B cell (primary cell): Measurements from ENCODE around the gene CDC25A. TPM values are rescaled to one million over a fixed set of nuclear protein-coding genes. Genes with fewer than 3 reads are reported as not detected.

Experiments used
- ATAC-seq: fragments of 200-7000 bp; cut with Tn5 transposase; one replicate; pipeline ENCODE4 v1.10.0; 2021; ENCODE audit warnings: low read depth, mild to moderate bottlenecking, moderate number of reproducible peaks, moderate library complexity
- CTCF ChIA-PET: fragments of 350-600 bp; sonication (Branson Sonifier 250); formaldehyde crosslinking; loops from one replicate; lab custom pipeline; 2021; ENCODE audit warnings: antibody characterized with exemption, inconsistent platforms; lab: Charles Lee
- POLR2A ChIA-PET: fragments of 350-600 bp; sonication (Branson Sonifier 250); formaldehyde crosslinking; loops from one replicate; lab custom pipeline; 2021; ENCODE audit warnings: antibody characterized with exemption; lab: Charles Lee
- DNase-seq: peaks from one replicate; pipeline ENCODE4 v3.0.0; 2013
- H2AFZ ChIP-seq: 2 replicates; pipeline ENCODE4 v1.6.1; 2012; ENCODE audit warnings: mild to moderate bottlenecking, low read depth, low read length; ENCODE audit not compliant: insufficient read depth, poor library complexity, severe bottlenecking
- H3K27ac ChIP-seq, 2 donors: 1 replicate in 1 of 2; 2 replicates in 1 of 2; pipeline ENCODE4 v1.5.1; 2012 to 2013; ENCODE audit warnings: low read length in 2 of 2, mild to moderate bottlenecking in 2 of 2, moderate library complexity in 1 of 2
- H3K27me3 ChIP-seq, 4 experiments: fragments of 200-600 bp in 1 of 4; sonication (generic) in 1 of 4; replicated peaks in 1 of 4; 1 replicate in 2 of 4; 2 replicates in 2 of 4; pipeline versions ENCODE4 v1.6.1 to v1.7.0; 2013 to 2016; ENCODE audit warnings: low read length in 3 of 4, mild to moderate bottlenecking in 2 of 4, mixed read lengths in 1 of 4, moderate library complexity in 1 of 4; ENCODE audit not compliant: insufficient read depth in 4 of 4, control insufficient read depth in 3 of 4; ENCODE audit errors: control extremely low read depth in 1 of 4
- H3K36me3 ChIP-seq, 2 experiments: replicated peaks in 1 of 2; 1 replicate in 1 of 2; 2 replicates in 1 of 2; pipeline versions ENCODE4 v1.6.1 to v1.7.1; 2013; ENCODE audit warnings: low read length in 1 of 2; ENCODE audit not compliant: insufficient read depth in 2 of 2, control insufficient read depth in 1 of 2; ENCODE audit errors: control extremely low read depth in 1 of 2, extremely low read depth in 1 of 2
- H3K4me1 ChIP-seq, 2 donors: fragments of 200-600 bp in 1 of 2; sonication (generic) in 1 of 2; 1 replicate in 1 of 2; 2 replicates in 1 of 2; pipeline versions ENCODE4 v1.5.1 to v1.6.1; 2013 to 2017; ENCODE audit warnings: low read length in 2 of 2; ENCODE audit not compliant: control insufficient read depth in 2 of 2, insufficient read depth in 2 of 2
- H3K4me2 ChIP-seq: replicated peaks from 2 replicates; pipeline ENCODE3; 2012; ENCODE audit warnings: mild to moderate bottlenecking, low read depth, low read length; ENCODE audit not compliant: poor library complexity, severe bottlenecking
- H3K4me3 ChIP-seq, 5 experiments: fragments of 200-600 bp in 1 of 5; sonication (generic) in 1 of 5; 1 replicate in 3 of 5; 2 replicates in 2 of 5; pipeline versions ENCODE4 v1.5.1 to v1.7.0; 2011 to 2016; ENCODE audit warnings: low read length in 4 of 5, mild to moderate bottlenecking in 4 of 5, low read depth in 2 of 5, control low read depth in 1 of 5, moderate library complexity in 1 of 5; ENCODE audit not compliant: insufficient read depth in 1 of 5; ENCODE audit errors: control extremely low read depth in 1 of 5, extremely low read depth in 1 of 5
- H3K79me2 ChIP-seq: fragments of 200-600 bp; sonication (generic); one replicate; pipeline ENCODE4 v1.6.0; 2016; ENCODE audit warnings: low read length; ENCODE audit not compliant: control insufficient read depth, insufficient read depth
- H3K9ac ChIP-seq: fragments of 200-600 bp; sonication (generic); 2 replicates; pipeline ENCODE4 v1.6.1; 2017; ENCODE audit warnings: mild to moderate bottlenecking, low read length, moderate library complexity
- H3K9me3 ChIP-seq, 3 donors: one replicate each; pipeline versions ENCODE4 v1.6.1 to v1.7.1; 2013; ENCODE audit warnings: low read length in 2 of 3; ENCODE audit not compliant: control insufficient read depth in 2 of 3, insufficient read depth in 1 of 3; ENCODE audit errors: control extremely low read depth in 1 of 3
- H4K20me1 ChIP-seq: 2 replicates; pipeline ENCODE4 v1.6.0; 2012; ENCODE audit warnings: mild to moderate bottlenecking, low read length; ENCODE audit not compliant: insufficient read depth, control insufficient read depth, poor library complexity, severe bottlenecking
- H3K27ac Mint-ChIP-seq: one replicate; pipeline ENCODE4 v1.8.0; 2021; ENCODE audit warnings: mixed read lengths
- H3K27me3 Mint-ChIP-seq: one replicate; pipeline ENCODE4 v1.8.0; 2021; ENCODE audit warnings: mixed read lengths
- H3K4me1 Mint-ChIP-seq: one replicate; pipeline ENCODE4 v1.8.0; 2021; ENCODE audit warnings: mixed read lengths
- H3K4me3 Mint-ChIP-seq: one replicate; pipeline ENCODE4 v1.8.0; 2021; ENCODE audit warnings: mixed read lengths
- H3K9me3 Mint-ChIP-seq: one replicate; pipeline ENCODE4 v1.8.0; 2022; ENCODE audit warnings: mixed read lengths; ENCODE audit not compliant: insufficient read depth
- EZH2 ChIP-seq: IDR thresholded peaks from 2 replicates; pipeline ENCODE4 v1.6.1; 2012; ENCODE audit warnings: borderline replicate concordance, low read depth, mild to moderate bottlenecking, moderate library complexity, low read length; ENCODE audit not compliant: insufficient read depth, poor library complexity, severe bottlenecking
- WGBS: methylation state at CpG from one replicate; pipeline ENCODE4 v1.1.5; 2013; ENCODE audit warnings: missing lambda C conversion rate; ENCODE audit not compliant: insufficient coverage; 5-methylcytosine and 5-hydroxymethylcytosine counted together
- intact Hi-C: fragments of 100-400 bp; cut with micrococcal nuclease; formaldehyde crosslinking; loops from one replicate; pipeline ENCODE4 v1.10.0; 2022
- polyA plus RNA-seq: library from polyadenylated mRNA; depleted of rRNA; stranded (reverse); fragments of >200 nt; gene quantifications from 2 replicates; pipeline ENCODE4 v1.2.3, GENCODE V29; 2012
- total RNA-seq, 2 donors: library from RNA; stranded (reverse); fragments of 120-200 nt in 1 of 2; gene quantifications; 1 replicate in 1 of 2; 2 replicates in 1 of 2; pipeline versions ENCODE4 v1.2.3 to v1.2.4, GENCODE V29; 2013 to 2022
- TF ChIP-seq, protein P1 (sequence below): fragments of 200-600 bp; IDR thresholded peaks from one replicate; pipeline ENCODE4 v1.8.0; 2022; ENCODE audit warnings: antibody characterized with exemption, mild to moderate bottlenecking

CDC25A gene
- total and polyA plus RNA-seq, 2 donors (not counting 1 experiment from before 2014, with no cell fraction given): 0.07 to 0.27 TPM

- Histone ChIP-seq H3K4me2 (no peak overlapping the region), H3K9ac (no peak overlapping the region), H2AFZ (no peak overlapping the region), H3K79me2 (peaks cover 4% of the 10 kb centered on the region), H4K20me1 (no peaks in the 10 kb centered on the region), H3K27me3 (peaks cover 0 to 19% (median 8%) of the 10 kb centered on the region in 4 experiments), H3K27ac (no peak overlapping the region), H3K4me3 (no peak overlapping the region), H3K36me3 (no peaks in the 10 kb centered on the region), H3K9me3 (no peaks in the 10 kb centered on the region), H3K4me1 (peaks cover 12 to 15% of the 10 kb centered on the region in 2 donors)
- no peak overlapping the region for H3K27ac Mint-ChIP-seq
- ChIA-PET POLR2A (no interaction called here), CTCF (interaction anchor here (0.5 kb wide), 1 partner anchor 26 kb away, joined by 3 read pairs; no protein-coding TSS in a partner anchor)
- ATAC-seq (no peak), DNase-seq (no peak)
- H3K4me1 Mint-ChIP-seq: peaks cover 15% of the 10 kb centered on the region
- peaks cover 17% of the 10 kb centered on the region for H3K27me3 Mint-ChIP-seq
- intact Hi-C loops: no loop called here
- no peak for TF ChIP-seq EZH2
- TF ChIP-seq, protein P1, sequence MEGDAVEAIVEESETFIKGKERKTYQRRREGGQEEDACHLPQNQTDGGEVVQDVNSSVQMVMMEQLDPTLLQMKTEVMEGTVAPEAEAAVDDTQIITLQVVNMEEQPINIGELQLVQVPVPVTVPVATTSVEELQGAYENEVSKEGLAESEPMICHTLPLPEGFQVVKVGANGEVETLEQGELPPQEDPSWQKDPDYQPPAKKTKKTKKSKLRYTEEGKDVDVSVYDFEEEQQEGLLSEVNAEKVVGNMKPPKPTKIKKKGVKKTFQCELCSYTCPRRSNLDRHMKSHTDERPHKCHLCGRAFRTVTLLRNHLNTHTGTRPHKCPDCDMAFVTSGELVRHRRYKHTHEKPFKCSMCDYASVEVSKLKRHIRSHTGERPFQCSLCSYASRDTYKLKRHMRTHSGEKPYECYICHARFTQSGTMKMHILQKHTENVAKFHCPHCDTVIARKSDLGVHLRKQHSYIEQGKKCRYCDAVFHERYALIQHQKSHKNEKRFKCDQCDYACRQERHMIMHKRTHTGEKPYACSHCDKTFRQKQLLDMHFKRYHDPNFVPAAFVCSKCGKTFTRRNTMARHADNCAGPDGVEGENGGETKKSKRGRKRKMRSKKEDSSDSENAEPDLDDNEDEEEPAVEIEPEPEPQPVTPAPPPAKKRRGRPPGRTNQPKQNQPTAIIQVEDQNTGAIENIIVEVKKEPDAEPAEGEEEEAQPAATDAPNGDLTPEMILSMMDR: no peak
- WGBS: no CpG with 5 or more reads among the region's 2 CpGs
- H3K9me3 Mint-ChIP-seq: no peaks in the 10 kb centered on the region
- H3K4me3 Mint-ChIP-seq: no peak overlapping the region
Measured at GRCh38 chr3:48184299-48184698, 3.9 kb downstream of the CDC25A start.

DNA sequence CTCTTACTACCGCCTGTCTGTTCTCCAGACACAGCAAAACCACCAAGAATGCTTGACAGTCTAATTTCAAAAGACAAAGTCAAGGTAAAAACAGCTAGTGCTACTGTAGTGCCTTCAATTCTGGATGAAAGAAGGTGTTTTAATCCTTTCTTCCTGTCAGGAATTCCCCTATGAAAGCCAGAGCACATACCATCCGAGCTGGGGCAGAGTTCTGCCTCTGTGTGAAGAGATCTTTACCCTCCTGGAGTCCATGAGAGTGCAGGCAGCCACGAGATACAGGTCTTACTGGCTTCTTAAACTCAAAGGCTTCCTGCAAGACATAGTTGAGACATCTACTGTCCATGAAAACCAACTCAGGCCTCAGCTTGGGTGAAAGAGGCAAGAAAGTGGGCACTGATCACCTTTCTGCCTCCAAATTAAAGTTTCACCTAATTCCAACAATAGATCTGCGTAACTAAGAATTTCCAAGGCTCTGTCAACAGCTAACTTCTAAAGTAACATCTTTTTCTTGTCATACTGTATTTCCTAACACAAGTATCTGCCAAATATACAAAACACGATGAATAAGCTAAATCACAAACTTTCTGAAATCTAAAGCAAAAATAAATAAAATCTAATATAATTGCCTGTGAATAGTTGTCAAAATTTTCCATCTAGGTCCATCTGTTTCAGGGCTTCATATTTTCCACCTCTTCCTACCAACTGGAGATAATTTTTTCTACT lies 7.5 kb downstream of the CDC25A start:
- no peaks in the 10 kb centered on the region for H3K79me2 ChIP-seq
- POLR2A ChIA-PET: no interaction called here
- 80% methylated on average over 2 of the region's 5 CpGs for WGBS
- CTCF ChIA-PET: no interaction called here
- H2AFZ ChIP-seq: peak overlapping the region; percentile 5
- H3K4me2 ChIP-seq: no peak overlapping the region
- no peak for ATAC-seq
- TF ChIP-seq EZH2: no peak
- TF ChIP-seq, protein P1: no peak
- peaks cover 0 to 7% (median 0%) of the 10 kb centered on the region in 4 experiments for H3K27me3 ChIP-seq
- intact Hi-C loops: no loop called here
- H4K20me1 ChIP-seq: no peaks in the 10 kb centered on the region
- no peaks in the 10 kb centered on the region for H3K36me3 ChIP-seq
- no peak overlapping the region for H3K4me3 ChIP-seq
- Mint-ChIP-seq H3K27me3 (peaks cover 4% of the 10 kb centered on the region), H3K27ac (no peak overlapping the region), H3K4me3 (no peak overlapping the region), H3K4me1 (no peaks in the 10 kb centered on the region), H3K9me3 (no peaks in the 10 kb centered on the region)
- H3K4me1 ChIP-seq: no peaks in the 10 kb centered on the region
- H3K27ac ChIP-seq: no peak overlapping the region
- DNase-seq: no peak
- H3K9ac ChIP-seq: no peak overlapping the region
- H3K9me3 ChIP-seq: no peaks in the 10 kb centered on the region
